RWPE2 (cell line): Measurements from ENCODE around the gene NIBAN1.

Experiments
- ATAC-seq: fragments of 200-7000 bp; cut with Tn5 transposase; 3 replicates; pipeline ENCODE4 v1.9.1; 2021; ENCODE audit warnings: low read depth
- DNase-seq: peaks from one replicate; pipeline ENCODE4 v3.0.0-alpha.2; 2020; ENCODE audit warnings: low spot score
- H3K27ac ChIP-seq: fragments of 450-650 bp; 2 replicates; pipeline ENCODE4 v1.5.1; 2017; ENCODE audit warnings: mild to moderate bottlenecking; ENCODE audit not compliant: poor library complexity, severe bottlenecking
- H3K27me3 ChIP-seq: fragments of 250-450 bp; sonication (Bioruptor Pico); 2 replicates; pipeline ENCODE4 v1.5.1; 2021; ENCODE audit warnings: mild to moderate bottlenecking, moderate library complexity; ENCODE audit not compliant: insufficient read depth, poor library complexity, severe bottlenecking
- H3K36me3 ChIP-seq: fragments of 250-450 bp; sonication (Bioruptor Pico); 2 replicates; pipeline ENCODE4 v1.5.1; 2020; ENCODE audit warnings: low read depth, mild to moderate bottlenecking, moderate library complexity
- H3K4me1 ChIP-seq: fragments of 250-450 bp; sonication (Bioruptor Pico); 2 replicates; pipeline ENCODE4 v1.5.1; 2021; ENCODE audit warnings: mild to moderate bottlenecking, moderate library complexity; ENCODE audit not compliant: insufficient read depth, poor library complexity, severe bottlenecking
- H3K4me3 ChIP-seq: fragments of 250-450 bp; sonication (Bioruptor Pico); 2 replicates; pipeline ENCODE4 v1.5.1; 2021; ENCODE audit warnings: mild to moderate bottlenecking, moderate library complexity; ENCODE audit not compliant: severe bottlenecking
- H3K9me3 ChIP-seq: fragments of 250-450 bp; sonication (Bioruptor Pico); 2 replicates; pipeline ENCODE4 v1.5.1; 2021; ENCODE audit warnings: mild to moderate bottlenecking, moderate library complexity; ENCODE audit not compliant: severe bottlenecking
- TF ChIP-seq, protein P1 (sequence below): fragments of 450-650 bp; IDR thresholded peaks from one replicate; pipeline ENCODE4 v1.5.1; 2017; ENCODE audit warnings: mild to moderate bottlenecking, moderate library complexity; ENCODE audit not compliant: poor library complexity, severe bottlenecking

The NIBAN1 gene

DNA sequence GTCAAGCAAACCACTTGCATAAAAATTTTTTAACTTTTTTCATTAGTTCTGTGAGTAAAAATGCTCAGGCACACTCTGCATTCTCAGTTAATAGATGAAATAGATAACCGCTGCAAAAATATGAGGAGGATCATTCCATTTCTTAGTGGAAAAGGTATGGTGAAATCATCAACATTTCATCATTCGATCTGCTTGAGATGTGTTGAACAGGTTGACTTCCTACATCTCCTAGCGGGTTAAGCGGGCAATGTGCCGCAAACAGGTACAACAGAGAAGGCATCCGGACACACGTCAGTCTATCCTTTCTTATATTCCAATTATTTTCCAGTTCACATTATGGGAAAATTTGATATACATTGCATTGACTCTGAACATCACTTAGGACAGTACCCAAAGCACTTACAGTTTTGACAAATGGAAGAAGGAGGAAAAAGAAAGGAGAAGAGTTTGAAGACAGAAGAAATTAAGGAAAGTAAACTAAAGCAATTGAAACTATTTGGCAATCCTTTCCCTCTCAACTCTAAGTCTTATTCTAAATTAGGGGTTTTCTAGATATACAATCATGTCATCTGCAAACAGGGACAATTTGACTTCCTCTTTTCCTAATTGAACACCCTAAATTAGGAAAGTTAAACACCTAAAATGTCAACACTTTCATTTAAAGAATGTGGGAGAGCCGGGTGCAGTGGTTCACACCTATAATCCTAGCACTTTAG lies 33.5 kb downstream of the NIBAN1 start:
- Histone ChIP-seq H3K27me3 (no peaks in the 10 kb centered on the region), H3K4me3 (no peak overlapping the region), H3K4me1 (no peaks in the 10 kb centered on the region), H3K27ac (no peak overlapping the region), H3K36me3 (no peaks in the 10 kb centered on the region), H3K9me3 (no peaks in the 10 kb centered on the region)
- TF ChIP-seq, protein P1, sequence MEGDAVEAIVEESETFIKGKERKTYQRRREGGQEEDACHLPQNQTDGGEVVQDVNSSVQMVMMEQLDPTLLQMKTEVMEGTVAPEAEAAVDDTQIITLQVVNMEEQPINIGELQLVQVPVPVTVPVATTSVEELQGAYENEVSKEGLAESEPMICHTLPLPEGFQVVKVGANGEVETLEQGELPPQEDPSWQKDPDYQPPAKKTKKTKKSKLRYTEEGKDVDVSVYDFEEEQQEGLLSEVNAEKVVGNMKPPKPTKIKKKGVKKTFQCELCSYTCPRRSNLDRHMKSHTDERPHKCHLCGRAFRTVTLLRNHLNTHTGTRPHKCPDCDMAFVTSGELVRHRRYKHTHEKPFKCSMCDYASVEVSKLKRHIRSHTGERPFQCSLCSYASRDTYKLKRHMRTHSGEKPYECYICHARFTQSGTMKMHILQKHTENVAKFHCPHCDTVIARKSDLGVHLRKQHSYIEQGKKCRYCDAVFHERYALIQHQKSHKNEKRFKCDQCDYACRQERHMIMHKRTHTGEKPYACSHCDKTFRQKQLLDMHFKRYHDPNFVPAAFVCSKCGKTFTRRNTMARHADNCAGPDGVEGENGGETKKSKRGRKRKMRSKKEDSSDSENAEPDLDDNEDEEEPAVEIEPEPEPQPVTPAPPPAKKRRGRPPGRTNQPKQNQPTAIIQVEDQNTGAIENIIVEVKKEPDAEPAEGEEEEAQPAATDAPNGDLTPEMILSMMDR: no peak
- ATAC-seq: no peak
- no peak for DNase-seq

DNA sequence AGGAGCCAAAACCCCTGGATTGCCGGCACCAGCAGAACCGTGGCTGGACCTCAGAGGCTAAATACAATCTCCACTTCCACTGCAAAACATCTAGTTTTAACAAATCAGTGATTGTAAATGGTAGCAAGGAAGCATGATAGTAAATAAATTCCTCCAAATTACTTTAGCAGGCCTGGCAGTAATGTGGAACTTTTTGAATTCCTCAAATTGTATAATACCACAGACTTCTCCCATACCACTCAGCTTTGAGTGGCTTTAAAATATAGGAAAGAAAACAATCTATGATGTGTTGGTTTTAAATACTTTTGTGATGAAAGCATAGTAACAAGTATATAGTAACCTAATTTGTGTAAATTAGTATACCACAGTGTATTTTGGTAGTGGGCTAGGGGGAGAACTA lies 34.1 kb downstream of the NIBAN1 start:
- Histone ChIP-seq H3K27ac (no peak overlapping the region), H3K36me3 (no peaks in the 10 kb centered on the region), H3K4me1 (no peaks in the 10 kb centered on the region), H3K4me3 (no peak overlapping the region), H3K27me3 (no peaks in the 10 kb centered on the region), H3K9me3 (no peaks in the 10 kb centered on the region)
- TF ChIP-seq, protein P1: no peak
- DNase-seq: no peak
- ATAC-seq: no peak

DNA sequence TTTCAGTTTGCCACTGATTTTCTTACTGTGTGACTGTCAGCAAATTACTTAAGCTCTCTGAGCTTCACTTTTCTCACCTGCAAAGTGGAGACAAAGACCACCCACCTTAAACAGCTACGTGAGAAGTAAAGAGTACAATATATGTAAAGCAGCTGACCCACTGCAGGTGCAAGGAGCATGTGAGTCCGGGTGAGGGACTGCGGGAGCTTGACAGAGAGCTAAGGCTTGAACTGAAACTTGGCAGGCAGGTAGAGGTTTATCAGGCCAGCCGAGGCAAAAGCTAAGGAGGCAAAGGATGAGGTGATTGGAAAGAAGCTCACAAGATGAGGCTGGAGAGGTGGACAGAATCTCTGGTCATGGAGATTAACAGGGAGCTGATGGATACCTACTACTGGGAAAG lies 36.6 kb downstream of the NIBAN1 start:
- H3K9me3 ChIP-seq: no peaks in the 10 kb centered on the region
- H3K4me3 ChIP-seq: no peak overlapping the region
- no peaks in the 10 kb centered on the region for H3K27me3 ChIP-seq
- no peaks in the 10 kb centered on the region for H3K4me1 ChIP-seq
- DNase-seq (no peak), ATAC-seq (no peak)
- TF ChIP-seq, protein P1: no peak
- no peaks in the 10 kb centered on the region for H3K36me3 ChIP-seq
- no peak overlapping the region for H3K27ac ChIP-seq

DNA sequence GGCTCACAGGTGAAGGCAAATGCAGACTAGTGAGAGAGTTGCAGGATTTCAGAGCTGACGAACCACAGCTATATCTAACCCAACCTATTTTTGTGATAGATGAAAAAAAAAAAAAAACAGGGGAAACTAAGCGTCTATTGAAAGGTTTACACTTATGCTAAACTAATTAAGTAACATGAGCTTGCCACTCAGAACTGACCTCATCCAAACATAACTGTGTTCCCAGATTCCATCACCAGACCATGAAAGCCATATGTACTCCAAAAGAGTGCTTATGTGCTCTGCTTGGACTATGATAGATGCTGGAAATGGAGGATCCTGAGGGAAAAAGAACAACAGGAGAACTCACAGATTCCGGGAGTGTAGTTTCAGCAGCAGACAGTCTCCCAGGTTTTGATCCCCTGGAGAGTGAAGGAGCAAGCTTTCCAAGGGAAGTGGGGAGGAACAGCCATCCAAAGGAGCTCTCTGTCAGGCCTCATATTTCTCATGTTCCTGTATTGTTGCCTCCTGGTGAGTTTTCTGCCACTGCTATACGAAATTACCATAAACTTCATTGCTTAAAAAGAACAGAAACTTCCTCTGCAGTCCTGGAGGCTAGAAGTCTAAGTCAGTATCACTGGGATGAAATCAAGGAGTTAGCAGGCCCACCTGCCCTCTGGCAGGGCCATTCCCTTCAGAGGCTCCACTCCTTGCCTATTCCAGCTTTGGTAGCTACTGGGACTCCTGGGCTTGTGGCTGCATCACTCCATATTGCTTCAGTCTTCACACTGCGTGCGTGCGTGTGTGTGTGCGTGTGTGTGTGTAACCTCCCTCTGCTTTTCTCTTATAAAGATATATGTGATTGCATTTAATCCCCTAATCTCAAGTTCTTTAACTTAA lies 38.1 kb downstream of the NIBAN1 start:
- Histone ChIP-seq H3K27ac (no peak overlapping the region), H3K4me1 (no peaks in the 10 kb centered on the region), H3K27me3 (no peaks in the 10 kb centered on the region), H3K4me3 (no peak overlapping the region), H3K36me3 (no peaks in the 10 kb centered on the region), H3K9me3 (no peaks in the 10 kb centered on the region)
- DNase-seq (no peak), ATAC-seq (no peak)
- TF ChIP-seq, protein P1: no peak
